ENCODE data around the gene CTDSP2. TPM values are rescaled to one million over a fixed set of nuclear protein-coding genes. Genes with fewer than 3 reads are reported as not detected.

The CTDSP2 gene
- total and polyA plus RNA-seq, 2 of the 8 experiments (the other 6 are each of a cell fraction or from before 2014, with no cell fraction given): 71.3 to 91.7 TPM

DNA sequence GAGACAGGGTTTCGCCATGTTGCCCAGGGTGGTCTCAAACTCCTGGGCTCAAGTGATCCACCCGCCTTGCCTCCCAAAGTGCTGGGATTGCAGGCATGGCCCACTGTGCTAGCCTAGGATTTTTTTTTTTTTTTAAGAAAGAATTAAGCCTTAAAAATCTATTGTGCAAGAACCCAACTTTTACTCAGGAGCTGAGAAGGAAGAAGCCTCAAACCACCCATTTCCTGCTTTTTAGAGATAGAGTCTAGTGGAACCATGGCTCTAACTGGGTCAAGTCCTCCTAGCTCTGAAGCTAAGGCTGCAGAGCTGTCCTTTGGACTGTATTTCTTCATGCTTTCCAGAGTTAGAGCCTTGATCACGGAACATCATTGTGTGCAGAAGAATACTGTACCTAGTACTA, 65.3 kb downstream of the CTDSP2 start (continued):
- TF ChIP-seq TCF12 (IDR thresholded peaks at IDR 0.05; ENCODE audit: low read depth, low read length): no peak
- no peak for TF ChIP-seq CEBPB (IDR thresholded peaks at IDR 0.05; ENCODE audit: low read depth, low read length)

All from H1 (cell line).